ENCODE measurements around the gene APOBEC3B.

- TF ChIP-seq POLR2A (IDR thresholded peaks at IDR 0.05), result no peak
- no peak for TF ChIP-seq CTCF (IDR thresholded peaks at IDR 0.05)
- no peak for TF ChIP-seq EP300 (IDR thresholded peaks at IDR 0.05)
Measured at GRCh38 chr22:38966380-38966702, 15.8 kb upstream of the APOBEC3B start.
